Gastroesophageal sphincter (tissue), 4 donors: ENCODE data around the gene INTS15. TPM values are rescaled to one million over a fixed set of nuclear protein-coding genes. Genes with fewer than 3 reads are reported as not detected.
A peak's percentile ranks its signal among the peaks of the same experiment; 100 is the strongest.
"Not testable (repeated sequence)": the region's sequence is repeated elsewhere in the genome, so short reads cannot be mapped to it uniquely, and the experiment has no call there.

ENCODE experiments used
- ATAC-seq: fragments of 150-250 bp; one replicate; pipeline ENCODE4 v1.9.1; 2016; ENCODE audit warnings: mild to moderate bottlenecking, moderate library complexity
- H3K27ac ChIP-seq, 4 donors: fragments of 200-600 bp; sonication (generic) in 3 of 4; 1 replicate in 3 of 4; 2 replicates in 1 of 4; pipeline ENCODE4 v1.5.1; 2016 to 2019
- H3K27me3 ChIP-seq: fragments of 200-600 bp; sonication (generic); one replicate; pipeline ENCODE4 v1.5.1; 2019
- H3K36me3 ChIP-seq, 2 donors: fragments of 200-600 bp; sonication (generic); one replicate each; pipeline ENCODE4 v1.5.1; 2019; ENCODE audit warnings: control low read depth in 1 of 2
- H3K4me1 ChIP-seq, 3 donors: fragments of 200-600 bp; sonication (generic); 1 replicate in 2 of 3; 2 replicates in 1 of 3; pipeline ENCODE4 v1.5.1; 2016 to 2019; ENCODE audit warnings: control low read depth in 2 of 3
- H3K4me3 ChIP-seq, 2 donors: fragments of 200-600 bp; sonication (generic); one replicate each; pipeline ENCODE4 v1.5.1; 2019; ENCODE audit warnings: mild to moderate bottlenecking in 1 of 2, moderate library complexity in 1 of 2
- H3K9me3 ChIP-seq, 3 donors: fragments of 200-600 bp; sonication (generic); one replicate each; pipeline ENCODE4 v1.5.1; 2017 to 2019; ENCODE audit warnings: control low read depth in 2 of 3
- EP300 ChIP-seq: sonication (generic); formaldehyde crosslinking; IDR thresholded peaks from one replicate; pipeline ENCODE4 v1.6.1; 2017; ENCODE audit warnings: antibody characterized with exemption, mild to moderate bottlenecking
- POLR2A ChIP-seq, 2 donors: fragments of 450-650 bp; IDR thresholded peaks; one replicate each; pipeline ENCODE4 v1.6.1; 2017; ENCODE audit warnings: antibody characterized with exemption in 2 of 2, mild to moderate bottlenecking in 2 of 2, moderate library complexity in 1 of 2
- POLR2AphosphoS5 ChIP-seq: sonication (generic); formaldehyde crosslinking; IDR thresholded peaks from one replicate; pipeline ENCODE4 v1.6.1; 2017; ENCODE audit warnings: antibody characterized with exemption
- WGBS, 2 donors: methylation state at CpG; one replicate each; pipeline ENCODE4 v1.1.5; 2018; ENCODE audit warnings: low coverage in 1 of 2; 5-methylcytosine and 5-hydroxymethylcytosine counted together
- total RNA-seq, 4 donors: library from RNA; depleted of rRNA; stranded (reverse); fragments of >200 nt; gene quantifications; one replicate each; pipeline ENCODE4 v1.1.0, GENCODE V29; 2016
- TF ChIP-seq, protein P1 (sequence below), 4 experiments: fragments of 200-600 bp in 2 of 4; fragments of 450-650 bp in 2 of 4; sonication (generic) in 1 of 4; IDR thresholded peaks; one replicate each; pipeline ENCODE4 v1.5.1; 2017 to 2019; ENCODE audit warnings: antibody characterized with exemption in 4 of 4, mild to moderate bottlenecking in 2 of 4, moderate library complexity in 2 of 4

The INTS15 gene
- total RNA-seq, 4 donors from 2014 or later, result 25.6 to 34.5 (median 32.5) TPM

- WGBS, 2 donors, result 73 to 74% methylated on average over 5 to 6 of the region's 8 CpGs
Observed at GRCh38 chr7:6634021-6634420, 44.2 kb downstream of the INTS15 start.

DNA sequence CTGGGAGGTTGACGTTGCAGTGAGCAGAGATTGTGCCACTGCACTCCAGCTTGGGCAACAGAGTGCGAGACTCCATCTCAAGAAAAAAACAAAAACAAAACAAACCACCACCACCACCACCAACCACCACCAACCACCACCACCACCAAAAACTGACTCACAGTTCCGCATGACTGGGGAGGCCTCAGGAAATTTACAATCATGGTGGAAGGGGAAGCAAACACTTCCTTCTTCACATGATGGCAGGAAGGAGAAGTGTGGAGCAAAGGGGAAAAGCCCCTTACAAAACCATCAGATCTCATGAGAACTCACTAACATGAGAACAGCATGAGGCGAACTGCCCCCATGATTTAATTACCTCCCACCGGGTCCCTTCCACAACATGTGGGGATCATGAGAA is 45.1 kb downstream of the INTS15 start:
- not testable (repeated sequence) for H3K9me3 ChIP-seq, H3K36me3 ChIP-seq, H3K27me3 ChIP-seq, H3K27ac ChIP-seq, H3K4me3 ChIP-seq, ATAC-seq
- H3K4me1 ChIP-seq, result peaks cover 0 to 34% (median 17%) of the 10 kb centered on the region in 3 donors
- WGBS, 2 donors, result 71 to 84% methylated on average over 3 to 5 of the region's 5 CpGs

More at GRCh38 chr7:6634021-6634420, 44.2 kb downstream of the INTS15 start:
- Histone ChIP-seq H3K9me3 (no peaks in the 10 kb centered on the region), H3K36me3 (no peaks in the 10 kb centered on the region), H3K27ac (no peak overlapping the region), H3K27me3 (no peaks in the 10 kb centered on the region), H3K4me3 (no peak overlapping the region), H3K4me1 (peaks cover 0 to 25% (median 16%) of the 10 kb centered on the region in 3 donors)
- no peak for ATAC-seq
- no peak for TF ChIP-seq POLR2A (IDR thresholded peaks at IDR 0.05)
- no peak for TF ChIP-seq POLR2AphosphoS5
- TF ChIP-seq, protein P1, sequence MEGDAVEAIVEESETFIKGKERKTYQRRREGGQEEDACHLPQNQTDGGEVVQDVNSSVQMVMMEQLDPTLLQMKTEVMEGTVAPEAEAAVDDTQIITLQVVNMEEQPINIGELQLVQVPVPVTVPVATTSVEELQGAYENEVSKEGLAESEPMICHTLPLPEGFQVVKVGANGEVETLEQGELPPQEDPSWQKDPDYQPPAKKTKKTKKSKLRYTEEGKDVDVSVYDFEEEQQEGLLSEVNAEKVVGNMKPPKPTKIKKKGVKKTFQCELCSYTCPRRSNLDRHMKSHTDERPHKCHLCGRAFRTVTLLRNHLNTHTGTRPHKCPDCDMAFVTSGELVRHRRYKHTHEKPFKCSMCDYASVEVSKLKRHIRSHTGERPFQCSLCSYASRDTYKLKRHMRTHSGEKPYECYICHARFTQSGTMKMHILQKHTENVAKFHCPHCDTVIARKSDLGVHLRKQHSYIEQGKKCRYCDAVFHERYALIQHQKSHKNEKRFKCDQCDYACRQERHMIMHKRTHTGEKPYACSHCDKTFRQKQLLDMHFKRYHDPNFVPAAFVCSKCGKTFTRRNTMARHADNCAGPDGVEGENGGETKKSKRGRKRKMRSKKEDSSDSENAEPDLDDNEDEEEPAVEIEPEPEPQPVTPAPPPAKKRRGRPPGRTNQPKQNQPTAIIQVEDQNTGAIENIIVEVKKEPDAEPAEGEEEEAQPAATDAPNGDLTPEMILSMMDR (IDR thresholded peaks at IDR 0.05), result no peak
- no peak for TF ChIP-seq EP300

DNA sequence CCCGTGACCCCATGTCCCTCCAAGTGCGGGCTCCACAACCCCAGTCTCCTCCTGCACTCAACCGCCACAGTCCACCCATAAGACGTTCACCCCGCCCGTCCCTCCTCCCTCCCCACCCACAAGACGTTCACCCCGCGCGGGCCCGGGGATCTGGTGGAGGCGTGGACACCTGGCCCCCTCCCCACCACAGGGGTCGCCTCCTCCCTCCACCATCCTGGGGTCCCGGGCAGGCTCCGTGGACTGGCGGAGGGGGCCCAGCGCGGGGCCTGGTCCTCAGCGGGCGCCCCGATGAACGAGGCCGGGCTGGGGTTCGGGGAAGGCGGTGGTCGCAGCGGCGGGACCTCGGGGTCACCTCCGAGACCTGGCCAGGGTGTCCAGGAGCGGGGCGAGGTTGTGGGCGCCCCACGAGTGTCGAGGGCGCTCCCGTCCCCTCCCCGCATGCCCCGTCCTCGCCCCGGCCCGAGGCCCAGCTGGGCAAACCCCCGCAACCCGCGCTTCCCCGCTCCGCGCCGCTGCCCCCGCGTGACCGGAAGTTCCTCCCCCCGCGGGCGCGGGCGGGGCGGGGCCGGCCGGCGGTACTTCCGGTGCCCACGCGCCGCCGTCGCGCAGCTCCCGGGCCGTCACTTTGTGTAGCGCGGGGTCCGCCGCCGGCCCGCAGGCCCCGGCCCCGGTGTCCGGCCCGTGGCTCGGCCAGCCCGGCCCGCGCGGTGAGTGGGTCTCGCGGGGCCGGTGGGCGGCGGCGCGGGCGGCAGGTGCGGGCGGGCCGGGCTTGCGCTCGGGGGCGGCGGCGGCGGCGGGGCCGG is 47.1 kb downstream of the INTS15 start, which contains the start of gene ZNF316:
TSS of gene ZNF316 (plus strand) at position 578 of the 803 bp plus-strand sequence. CDS start 5,092 bp downstream, outside the sequence.
- no peaks in the 10 kb centered on the region for H3K27me3 ChIP-seq
- peaks cover 0 to 27% of the 10 kb centered on the region in 2 donors for H3K36me3 ChIP-seq
- TF ChIP-seq, protein P1 (IDR thresholded peaks at IDR 0.05), result no peak
- TF ChIP-seq EP300, result no peak
- TF ChIP-seq POLR2A (IDR thresholded peaks at IDR 0.05), result peak; percentile 66 to 82
- peak; percentile 45 for TF ChIP-seq POLR2AphosphoS5
- H3K4me3 ChIP-seq, result peak within 1 kb of the TSS; percentile 95 to 97
- ATAC-seq, result peak; percentile 78
- H3K27ac ChIP-seq, result peak within 1 kb of the TSS; percentile 44 to 92 (median 82)
- peaks cover 0 to 45% (median 17%) of the 10 kb centered on the region in 3 donors for H3K4me1 ChIP-seq
- WGBS, 2 donors, result no CpG with 5 or more reads among the region's 104 CpGs
- H3K9me3 ChIP-seq, result no peaks in the 10 kb centered on the region

- Histone ChIP-seq H3K36me3 (peaks cover 0 to 34% of the 10 kb centered on the region in 2 donors), H3K27ac (peak overlapping the region; percentile 14 to 83 (median 82)), H3K4me1 (peaks cover 0 to 45% (median 17%) of the 10 kb centered on the region in 3 donors), H3K9me3 (no peaks in the 10 kb centered on the region), H3K4me3 (peak overlapping the region; percentile 90 to 97), H3K27me3 (no peaks in the 10 kb centered on the region)
- ATAC-seq, result peak; percentile 42
- 0% methylated on average over 7 of the region's 60 CpGs; no CpG with 5 or more reads in 1 of the 2 donors for WGBS, 2 donors
- TF ChIP-seq, protein P1 (IDR thresholded peaks at IDR 0.05), result peak in 2 of 4 experiments; percentile 17 to 42
- TF ChIP-seq POLR2A (IDR thresholded peaks at IDR 0.05), result no peak
Observed at GRCh38 chr7:6637544-6638229, 47.9 kb downstream of the INTS15 start.

GRCh38 chr7:6639032-6639431 is 49.2 kb downstream of the INTS15 start:
- Histone ChIP-seq H3K4me1 (peaks cover 0 to 45% (median 17%) of the 10 kb centered on the region in 3 donors), H3K36me3 (peaks cover 0 to 48% of the 10 kb centered on the region in 2 donors), H3K9me3 (no peaks in the 10 kb centered on the region), H3K4me3 (peak overlapping the region in 1 of 2 donors; percentile 97), H3K27ac (no peak overlapping the region), H3K27me3 (no peaks in the 10 kb centered on the region)
- 43 to 60% methylated on average over 1 of the region's 4 CpGs for WGBS, 2 donors
- no peak for TF ChIP-seq EP300
- TF ChIP-seq, protein P1 (IDR thresholded peaks at IDR 0.05), result no peak
- no peak for TF ChIP-seq POLR2A (IDR thresholded peaks at IDR 0.05)
- TF ChIP-seq POLR2AphosphoS5, result no peak
- no peak for ATAC-seq
